K562 (cell line): ENCODE data around the gene ANKRD6. TPM values are rescaled to one million over a fixed set of nuclear protein-coding genes. Genes with fewer than 3 reads are reported as not detected.

Source experiments
- C11orf30 ChIP-seq: fragments of 450-650 bp; IDR thresholded peaks from 2 replicates; pipeline ENCODE4 v1.6.1; 2016; ENCODE audit warnings: low read depth, mild to moderate bottlenecking
- FOSL1 ChIP-seq: fragments of 200-800 bp; sonication (Bioruptor generic); conservative IDR thresholded peaks from 2 replicates; pipeline ENCODE4 v1.6.1; 2016; ENCODE audit warnings: missing genetic modification characterization, missing compliant biosample characterization
- FOXA3 ChIP-seq, 2 experiments: fragments of 450-650 bp in 1 of 2; sonication (generic) in 1 of 2; formaldehyde crosslinking; IDR thresholded peaks in 1 of 2; conservative IDR thresholded peaks in 1 of 2; 2 replicates each; pipeline versions ENCODE4 v1.4.0 to v1.8.0; 2020 to 2022; ENCODE audit warnings: mild to moderate bottlenecking in 2 of 2, missing genetic modification reagents in 1 of 2
- FOXK1 ChIP-seq: sonication (generic); formaldehyde crosslinking; IDR thresholded peaks from 2 replicates; pipeline ENCODE4 v1.8.0; 2022; ENCODE audit warnings: missing genetic modification reagents, mild to moderate bottlenecking, borderline replicate concordance
- FOXK2 ChIP-seq, 2 experiments: fragments of 450-650 bp; IDR thresholded peaks in 1 of 2; conservative IDR thresholded peaks in 1 of 2; 2 replicates each; pipeline ENCODE4 v1.6.1; 2016; ENCODE audit warnings: low read depth in 2 of 2, mild to moderate bottlenecking in 1 of 2
- HMGN3 ChIP-seq: IDR thresholded peaks from 2 replicates; pipeline ENCODE4 v1.6.1; 2011; ENCODE audit warnings: borderline replicate concordance, low read depth, mild to moderate bottlenecking, mixed read lengths, low read length; ENCODE audit not compliant: insufficient read length; ENCODE audit errors: extremely low read depth
- MYNN ChIP-seq, 2 experiments: sonication (generic); formaldehyde crosslinking in 1 of 2; IDR thresholded peaks; 2 replicates each; pipeline versions ENCODE4 v1.5.0 to v1.6.1; 2016 to 2020; ENCODE audit warnings: antibody characterized with exemption in 1 of 2, missing genetic modification reagents in 1 of 2
- PHF21A ChIP-seq: fragments of 450-650 bp; IDR thresholded peaks from 2 replicates; pipeline ENCODE4 v1.6.1; 2017; ENCODE audit warnings: low read depth, borderline replicate concordance
- SREBF1 ChIP-seq: fragments of 150-350 bp; IDR thresholded peaks from 2 replicates; pipeline ENCODE4 v1.6.1; 2014; ENCODE audit warnings: antibody characterized with exemption, low read depth, low read length, borderline replicate concordance
- STAT6 ChIP-seq: sonication (generic); formaldehyde crosslinking; IDR thresholded peaks from 2 replicates; pipeline ENCODE4 v1.8.1; 2023; ENCODE audit warnings: mild to moderate bottlenecking, missing genetic modification reagents
- TBP ChIP-seq: optimal IDR thresholded peaks from 2 replicates; pipeline ENCODE3; 2011; ENCODE audit warnings: low read depth, low read length, improper control_type of control experiment
- TFAM ChIP-seq: fragments of 250-450 bp; sonication (Bioruptor Pico); conservative IDR thresholded peaks from 2 replicates; pipeline ENCODE4 v1.5.0; 2021; ENCODE audit warnings: mild to moderate bottlenecking, moderate library complexity
- TRIM24 ChIP-seq, 2 experiments: fragments of 450-650 bp; IDR thresholded peaks; 2 replicates each; pipeline ENCODE4 v1.6.1; 2016
- ZNF175 ChIP-seq: fragments of 200-800 bp; sonication (Bioruptor generic); IDR thresholded peaks from 2 replicates; pipeline ENCODE4 v1.6.1; 2016; ENCODE audit warnings: low read depth, mild to moderate bottlenecking, missing genetic modification characterization, missing compliant biosample characterization
- ZNF589 ChIP-seq: fragments of 200-800 bp; sonication (Bioruptor generic); IDR thresholded peaks from 2 replicates; pipeline ENCODE4 v1.6.1; 2016; ENCODE audit warnings: low read depth, missing genetic modification characterization, missing compliant biosample characterization
- polyA plus RNA-seq, 8 experiments: library from polyadenylated mRNA; depleted of rRNA in 4 of 8; stranded (reverse) in 5 of 8; unstranded in 3 of 8; fragments of >200 nt; fragmentation: Nextera tagmentation in 2 of 8; fragmentation: Illumina TruSeq in 1 of 8; extraction: Ambion mirVana in 2 of 8; extraction: Trizol in 1 of 8; gene quantifications; 2 replicates each; pipeline versions ENCODE4 v1.2.1 to v1.2.3, GENCODE V29; 2011 to 2014; ENCODE audit warnings: inconsistent platforms in 1 of 8, missing spikeins in 1 of 8
- total RNA-seq, 7 experiments: library from RNA; depleted of rRNA in 6 of 7; stranded (reverse); fragments of >200 nt in 6 of 7; fragmentation: Illumina TruSeq in 2 of 7; extraction: Trizol in 2 of 7; gene quantifications; 2 replicates each; pipeline versions ENCODE4 v1.2.1 to v1.2.3, GENCODE V29; 2011 to 2021; ENCODE audit warnings: low replicate concordance in 1 of 7
- TF ChIP-seq, protein P1 (sequence below), 2 experiments: fragments of 250-450 bp in 1 of 2; fragments of 450-650 bp in 1 of 2; sonication (Bioruptor Pico) in 1 of 2; IDR thresholded peaks; 2 replicates each; pipeline versions ENCODE4 v1.6.1 to v1.8.0; 2016 to 2021; ENCODE audit warnings: mild to moderate bottlenecking in 2 of 2, moderate library complexity in 2 of 2, missing compliant biosample characterization in 1 of 2, missing genetic modification characterization in 1 of 2
- TF ChIP-seq, protein P2 (sequence below): fragments of 450-650 bp; formaldehyde crosslinking; conservative IDR thresholded peaks from 2 replicates; pipeline ENCODE4 v1.4.0; 2022; ENCODE audit warnings: mild to moderate bottlenecking, missing genetic modification characterization
- TF ChIP-seq, protein P3 (sequence below): fragments of 250-450 bp; sonication (Bioruptor Pico); IDR thresholded peaks from 2 replicates; pipeline ENCODE4 v1.4.0; 2020; ENCODE audit warnings: mild to moderate bottlenecking, moderate library complexity
- TF ChIP-seq, protein P4 (sequence below): fragments of 250-450 bp; sonication (Bioruptor Pico); IDR thresholded peaks from 2 replicates; pipeline ENCODE4 v1.8.0; 2022; ENCODE audit warnings: moderate library complexity, mild to moderate bottlenecking, inconsistent platforms

The ANKRD6 gene
- total and polyA plus RNA-seq, 9 of the 15 experiments (the other 6 are each of a cell fraction or from before 2014, with no cell fraction given) = 0.04 to 0.22 (median 0.08) TPM; not detected in 4

DNA sequence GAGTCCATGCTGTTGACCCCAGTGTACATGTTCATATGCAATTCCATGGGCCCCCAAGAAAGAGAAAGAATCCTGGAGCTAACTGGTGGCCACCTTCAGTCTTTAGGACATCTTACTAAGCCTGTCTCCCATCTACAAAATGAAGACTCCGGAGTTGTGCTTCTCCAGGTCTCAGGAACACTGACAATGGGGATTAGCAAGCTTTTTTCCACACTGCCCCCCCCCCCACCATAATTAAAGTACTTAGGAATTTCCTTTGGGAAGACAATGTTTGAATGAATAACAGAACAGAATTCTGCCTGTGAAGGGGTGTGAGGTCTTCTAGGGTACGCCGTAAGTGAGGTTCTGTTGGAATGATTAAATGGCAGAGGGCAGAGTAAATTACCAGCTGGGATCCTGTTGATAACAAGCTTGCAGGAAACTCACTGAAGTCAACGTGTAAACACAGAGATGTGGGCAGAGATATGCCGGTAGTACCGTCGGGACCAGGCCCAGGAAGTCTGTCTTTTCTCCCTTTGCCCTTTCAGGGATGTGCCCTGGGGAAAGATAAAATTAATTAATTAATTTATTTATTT, 63.1 kb downstream of the ANKRD6 start (continued):
- TF ChIP-seq PHF21A = no peak
- TF ChIP-seq, protein P1, sequence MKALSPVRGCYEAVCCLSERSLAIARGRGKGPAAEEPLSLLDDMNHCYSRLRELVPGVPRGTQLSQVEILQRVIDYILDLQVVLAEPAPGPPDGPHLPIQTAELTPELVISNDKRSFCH (CRISPR knock-in tag; IDR thresholded peaks at IDR 0.05) = no peak
- TF ChIP-seq, protein P1 (tag; IDR thresholded peaks at IDR 0.05) = no peak
- no peak for TF ChIP-seq FOXK2 (conservative IDR thresholded peaks at IDR 0.05 in 1 of 2, IDR thresholded peaks at IDR 0.05 in 1 of 2; ENCODE audit: low read depth in 2 of 2)
- no peak for TF ChIP-seq SREBF1
- no peak for TF ChIP-seq ZNF589
- no peak for TF ChIP-seq HMGN3
- TF ChIP-seq STAT6 (CRISPR knock-in tag) = no peak
- TF ChIP-seq TRIM24 (IDR thresholded peaks at IDR 0.05) = no peak
- TF ChIP-seq TFAM = no peak
- TF ChIP-seq, protein P2, sequence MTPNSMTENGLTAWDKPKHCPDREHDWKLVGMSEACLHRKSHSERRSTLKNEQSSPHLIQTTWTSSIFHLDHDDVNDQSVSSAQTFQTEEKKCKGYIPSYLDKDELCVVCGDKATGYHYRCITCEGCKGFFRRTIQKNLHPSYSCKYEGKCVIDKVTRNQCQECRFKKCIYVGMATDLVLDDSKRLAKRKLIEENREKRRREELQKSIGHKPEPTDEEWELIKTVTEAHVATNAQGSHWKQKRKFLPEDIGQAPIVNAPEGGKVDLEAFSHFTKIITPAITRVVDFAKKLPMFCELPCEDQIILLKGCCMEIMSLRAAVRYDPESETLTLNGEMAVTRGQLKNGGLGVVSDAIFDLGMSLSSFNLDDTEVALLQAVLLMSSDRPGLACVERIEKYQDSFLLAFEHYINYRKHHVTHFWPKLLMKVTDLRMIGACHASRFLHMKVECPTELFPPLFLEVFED = no peak
- TF ChIP-seq TBP = no peak
- no peak for TF ChIP-seq FOXK1
- TF ChIP-seq, protein P3, sequence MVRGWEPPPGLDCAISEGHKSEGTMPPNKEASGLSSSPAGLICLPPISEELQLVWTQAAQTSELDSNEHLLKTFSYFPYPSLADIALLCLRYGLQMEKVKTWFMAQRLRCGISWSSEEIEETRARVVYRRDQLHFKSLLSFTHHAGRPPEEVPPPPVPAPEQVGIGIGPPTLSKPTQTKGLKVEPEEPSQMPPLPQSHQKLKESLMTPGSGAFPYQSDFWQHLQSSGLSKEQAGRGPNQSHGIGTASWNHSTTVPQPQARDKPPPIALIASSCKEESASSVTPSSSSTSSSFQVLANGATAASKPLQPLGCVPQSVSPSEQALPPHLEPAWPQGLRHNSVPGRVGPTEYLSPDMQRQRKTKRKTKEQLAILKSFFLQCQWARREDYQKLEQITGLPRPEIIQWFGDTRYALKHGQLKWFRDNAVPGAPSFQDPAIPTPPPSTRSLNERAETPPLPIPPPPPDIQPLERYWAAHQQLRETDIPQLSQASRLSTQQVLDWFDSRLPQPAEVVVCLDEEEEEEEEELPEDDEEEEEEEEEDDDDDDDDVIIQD (CRISPR knock-in tag) = no peak
- no peak for TF ChIP-seq C11orf30
- 0 out of 2 replicates have a peak, but pooled peaks have one; percentile 14 for TF ChIP-seq MYNN (IDR thresholded peaks at IDR 0.05)
- no peak for TF ChIP-seq MYNN (CRISPR knock-in tag; IDR thresholded peaks at IDR 0.05)
- TF ChIP-seq, protein P4, sequence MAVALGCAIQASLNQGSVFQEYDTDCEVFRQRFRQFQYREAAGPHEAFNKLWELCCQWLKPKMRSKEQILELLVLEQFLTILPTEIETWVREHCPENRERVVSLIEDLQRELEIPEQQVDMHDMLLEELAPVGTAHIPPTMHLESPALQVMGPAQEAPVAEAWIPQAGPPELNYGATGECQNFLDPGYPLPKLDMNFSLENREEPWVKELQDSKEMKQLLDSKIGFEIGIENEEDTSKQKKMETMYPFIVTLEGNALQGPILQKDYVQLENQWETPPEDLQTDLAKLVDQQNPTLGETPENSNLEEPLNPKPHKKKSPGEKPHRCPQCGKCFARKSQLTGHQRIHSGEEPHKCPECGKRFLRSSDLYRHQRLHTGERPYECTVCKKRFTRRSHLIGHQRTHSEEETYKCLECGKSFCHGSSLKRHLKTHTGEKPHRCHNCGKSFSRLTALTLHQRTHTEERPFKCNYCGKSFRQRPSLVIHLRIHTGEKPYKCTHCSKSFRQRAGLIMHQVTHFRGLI (CRISPR knock-in tag) = no peak
- TF ChIP-seq FOXA3 (CRISPR knock-in tag; conservative IDR thresholded peaks at IDR 0.05 in 1 of 2, IDR thresholded peaks at IDR 0.05 in 1 of 2) = peak in 1 of 2 experiments; percentile 70; a peak in 2 of 4 replicates
- TF ChIP-seq FOSL1 (tag) = peak; percentile 44; the same call in 1 of the 2 replicates
- peak; percentile 50; the same call in 1 of the 2 replicates for TF ChIP-seq ZNF175
